H9 (cell line): ENCODE data around the gene MYDGF. TPM values are rescaled to one million over a fixed set of nuclear protein-coding genes. Genes with fewer than 3 reads are reported as not detected.

Source experiments
- DNase-seq: peaks from one replicate; pipeline ENCODE4 v3.0.0-alpha.2; 2017
- H2AFZ ChIP-seq: one replicate; pipeline ENCODE4 v1.6.1; 2013; ENCODE audit warnings: mild to moderate bottlenecking, low read length, control low read depth, moderate library complexity
- H2AK5ac ChIP-seq: 2 replicates; pipeline ENCODE4 v1.6.1; 2013; ENCODE audit warnings: low read length, control low read depth, mixed read lengths; ENCODE audit not compliant: insufficient read length
- H2BK120ac ChIP-seq: one replicate; pipeline ENCODE4 v1.6.1; 2013; ENCODE audit warnings: low read depth, mild to moderate bottlenecking, low read length, control low read depth, inconsistent platforms; ENCODE audit not compliant: poor library complexity, severe bottlenecking
- H2BK12ac ChIP-seq: 2 replicates; pipeline ENCODE4 v1.6.1; 2013; ENCODE audit warnings: low read length, control low read depth, mixed read lengths, low read depth; ENCODE audit not compliant: insufficient read length
- H2BK15ac ChIP-seq: 2 replicates; pipeline ENCODE4 v1.6.1; 2013; ENCODE audit warnings: low read depth, low read length, control low read depth
- H2BK20ac ChIP-seq: one replicate; pipeline ENCODE4 v1.6.1; 2013; ENCODE audit warnings: low read depth, mild to moderate bottlenecking, low read length, control low read depth, inconsistent platforms; ENCODE audit not compliant: poor library complexity, severe bottlenecking
- H2BK5ac ChIP-seq: 2 replicates; pipeline ENCODE4 v1.6.1; 2013; ENCODE audit warnings: low read length, control low read depth, mixed read lengths; ENCODE audit not compliant: insufficient read length
- H3K14ac ChIP-seq: 2 replicates; pipeline ENCODE4 v1.6.1; 2013; ENCODE audit warnings: low read length, control low read depth; ENCODE audit not compliant: insufficient read depth
- H3K18ac ChIP-seq: 2 replicates; pipeline ENCODE4 v1.6.1; 2013; ENCODE audit warnings: low read depth, mild to moderate bottlenecking, mixed read lengths, low read length, control low read depth; ENCODE audit not compliant: insufficient read length
- H3K23ac ChIP-seq: 2 replicates; pipeline ENCODE4 v1.6.1; 2013; ENCODE audit warnings: low read length, control low read depth, mixed read lengths, low read depth; ENCODE audit not compliant: insufficient read length
- H3K23me2 ChIP-seq: 2 replicates; pipeline ENCODE4 v1.6.1; 2013; ENCODE audit warnings: low read depth, mild to moderate bottlenecking, mixed read lengths, low read length, control low read depth; ENCODE audit not compliant: insufficient read length, poor library complexity, severe bottlenecking
- H3K27ac ChIP-seq: 2 replicates; pipeline ENCODE4 v1.5.1; 2013; ENCODE audit warnings: low read length, control low read depth, mixed read lengths, low read depth; ENCODE audit not compliant: insufficient read length
- H3K27me3 ChIP-seq: 2 replicates; pipeline ENCODE4 v1.6.1; 2013; ENCODE audit warnings: low read length, control low read depth, inconsistent platforms; ENCODE audit not compliant: insufficient read depth
- H3K4ac ChIP-seq: 2 replicates; pipeline ENCODE4 v1.6.1; 2013; ENCODE audit warnings: low read depth, mild to moderate bottlenecking, control low read depth, inconsistent platforms, low read length, moderate library complexity
- H3K4me1 ChIP-seq: 2 replicates; pipeline ENCODE4 v1.6.1; 2013; ENCODE audit warnings: low read length, control low read depth, inconsistent platforms; ENCODE audit not compliant: insufficient read depth
- H3K4me2 ChIP-seq: 2 replicates; pipeline ENCODE4 v1.6.1; 2013; ENCODE audit warnings: low read length, control low read depth, mixed read lengths; ENCODE audit not compliant: insufficient read length, insufficient read depth
- H3K56ac ChIP-seq: 2 replicates; pipeline ENCODE4 v1.6.1; 2013; ENCODE audit warnings: low read depth, mild to moderate bottlenecking, mixed read lengths, low read length, control low read depth; ENCODE audit not compliant: insufficient read length
- H3K79me1 ChIP-seq: 2 replicates; pipeline ENCODE4 v1.6.1; 2013; ENCODE audit warnings: low read depth, mild to moderate bottlenecking, moderate library complexity, low read length, control low read depth, inconsistent platforms; ENCODE audit not compliant: insufficient read depth, poor library complexity, severe bottlenecking
- H3K79me2 ChIP-seq: 2 replicates; pipeline ENCODE4 v1.6.1; 2013; ENCODE audit warnings: low read length, control low read depth, inconsistent platforms; ENCODE audit not compliant: insufficient read depth
- H3K9ac ChIP-seq: 2 replicates; pipeline ENCODE4 v1.6.1; 2013; ENCODE audit warnings: low read length, control low read depth, mixed read lengths; ENCODE audit not compliant: insufficient read length; ENCODE audit errors: extremely low read depth
- H3K9me3 ChIP-seq: one replicate; pipeline ENCODE4 v1.6.1; 2013; ENCODE audit warnings: low read depth, low read length, inconsistent platforms; ENCODE audit not compliant: control insufficient read depth
- H3T11ph ChIP-seq: one replicate; pipeline ENCODE4 v1.6.1; 2013; ENCODE audit warnings: mild to moderate bottlenecking, low read length, control low read depth, inconsistent platforms
- H4K20me1 ChIP-seq: one replicate; pipeline ENCODE4 v1.6.1; 2013; ENCODE audit not compliant: control insufficient read depth, insufficient read length, insufficient read depth
- H4K5ac ChIP-seq: 2 replicates; pipeline ENCODE4 v1.6.1; 2013; ENCODE audit warnings: low read depth, mild to moderate bottlenecking, mixed read lengths, low read length, control low read depth; ENCODE audit not compliant: insufficient read length
- H4K8ac ChIP-seq: replicated peaks from 2 replicates; pipeline ENCODE4 v1.6.1; 2013; ENCODE audit warnings: low read length, control low read depth, mixed read lengths, low read depth; ENCODE audit not compliant: insufficient read length
- H4K91ac ChIP-seq: 2 replicates; pipeline ENCODE4 v1.6.1; 2013; ENCODE audit warnings: low read depth, mild to moderate bottlenecking, moderate library complexity, mixed read lengths, low read length, control low read depth; ENCODE audit not compliant: insufficient read length
- H3K27ac Mint-ChIP-seq, 3 experiments: 2 replicates in 2 of 3; 3 replicates in 1 of 3; pipeline ENCODE4 v1.8.0; 2020 to 2021; ENCODE audit warnings: mixed read lengths in 3 of 3, mild to moderate bottlenecking in 1 of 3, moderate library complexity in 1 of 3
- H3K27me3 Mint-ChIP-seq: 2 replicates; pipeline ENCODE4 v1.8.0; 2021; ENCODE audit warnings: low read depth, mild to moderate bottlenecking, moderate library complexity, mixed read lengths
- H3K36me3 Mint-ChIP-seq, 3 experiments: 2 replicates in 2 of 3; 3 replicates in 1 of 3; pipeline ENCODE4 v1.8.0; 2020 to 2021; ENCODE audit warnings: low read depth in 3 of 3, mixed read lengths in 3 of 3; ENCODE audit not compliant: insufficient read depth in 1 of 3
- H3K4me1 Mint-ChIP-seq, 2 experiments: 2 replicates each; pipeline ENCODE4 v1.8.0; 2020; ENCODE audit warnings: mixed read lengths in 2 of 2
- H3K4me3 Mint-ChIP-seq, 2 experiments: 2 replicates in 1 of 2; 3 replicates in 1 of 2; pipeline ENCODE4 v1.8.0; 2020 to 2021; ENCODE audit warnings: mild to moderate bottlenecking in 2 of 2, mixed read lengths in 2 of 2, moderate library complexity in 1 of 2
- H3K9me3 Mint-ChIP-seq, 2 experiments: 2 replicates in 1 of 2; 3 replicates in 1 of 2; pipeline ENCODE4 v1.8.0; 2020; ENCODE audit warnings: mild to moderate bottlenecking in 2 of 2, mixed read lengths in 2 of 2, moderate library complexity in 1 of 2
- WGBS: extraction: QIAGEN DNeasy Blood & Tissue Kit; methylation state at CpG from one replicate; pipeline ENCODE4 v1.1.7; 2013; ENCODE audit warnings: missing lambda C conversion rate, low lambda C conversion rate, mixed read lengths; ENCODE audit not compliant: insufficient read length; ENCODE audit errors: extremely low coverage; 5-methylcytosine and 5-hydroxymethylcytosine counted together
- total RNA-seq: library from RNA; stranded (reverse); gene quantifications from 2 replicates; pipeline ENCODE4 v1.2.1, GENCODE V29; 2021
- TF ChIP-seq, protein P1 (sequence below): fragments of 200-600 bp; sonication (generic); conservative IDR thresholded peaks from 3 replicates; pipeline ENCODE4 v1.8.0; 2021; ENCODE audit warnings: antibody characterized with exemption, mild to moderate bottlenecking

MYDGF gene
- total RNA-seq, 1 experiment from 2014 or later = 43.4 TPM

GRCh38 chr19:4701557-4701956 is 31.4 kb upstream of the MYDGF start:
- H3K27ac ChIP-seq = no peak overlapping the region
- H3K18ac ChIP-seq = no peak overlapping the region

More at GRCh38 chr19:4701557-4701956, 31.4 kb upstream of the MYDGF start:
- Histone ChIP-seq H3K27me3 (no peaks in the 10 kb centered on the region), H2AK5ac (no peak overlapping the region), H3K79me2 (no peaks in the 10 kb centered on the region), H2BK15ac (no peak overlapping the region), H4K8ac (no peak overlapping the region), H2AFZ (no peak overlapping the region), H2BK12ac (no peak overlapping the region), H3K9me3 (no peaks in the 10 kb centered on the region), H3K79me1 (no peaks in the 10 kb centered on the region), H3K23ac (no peak overlapping the region), H3T11ph (no peak overlapping the region), H4K5ac (no peak overlapping the region), H4K20me1 (no peaks in the 10 kb centered on the region), H3K56ac (no peak overlapping the region), H2BK120ac (no peak overlapping the region), H4K91ac (no peak overlapping the region), H3K9ac (no peak overlapping the region), H2BK5ac (no peak overlapping the region), H3K14ac (no peak overlapping the region), H3K4ac (no peak overlapping the region), H3K4me1 (no peaks in the 10 kb centered on the region), H3K23me2 (no peaks in the 10 kb centered on the region), H2BK20ac (no peak overlapping the region), H3K4me2 (no peak overlapping the region)
- Mint-ChIP-seq H3K27me3 (no peaks in the 10 kb centered on the region), H3K4me3 (no peak overlapping the region), H3K36me3 (peaks cover 23 to 67% (median 55%) of the 10 kb centered on the region in 3 experiments; a peak in 6 of 7 replicates), H3K27ac (no peak overlapping the region), H3K4me1 (no peaks in the 10 kb centered on the region), H3K9me3 (no peaks in the 10 kb centered on the region)
- TF ChIP-seq, protein P1, sequence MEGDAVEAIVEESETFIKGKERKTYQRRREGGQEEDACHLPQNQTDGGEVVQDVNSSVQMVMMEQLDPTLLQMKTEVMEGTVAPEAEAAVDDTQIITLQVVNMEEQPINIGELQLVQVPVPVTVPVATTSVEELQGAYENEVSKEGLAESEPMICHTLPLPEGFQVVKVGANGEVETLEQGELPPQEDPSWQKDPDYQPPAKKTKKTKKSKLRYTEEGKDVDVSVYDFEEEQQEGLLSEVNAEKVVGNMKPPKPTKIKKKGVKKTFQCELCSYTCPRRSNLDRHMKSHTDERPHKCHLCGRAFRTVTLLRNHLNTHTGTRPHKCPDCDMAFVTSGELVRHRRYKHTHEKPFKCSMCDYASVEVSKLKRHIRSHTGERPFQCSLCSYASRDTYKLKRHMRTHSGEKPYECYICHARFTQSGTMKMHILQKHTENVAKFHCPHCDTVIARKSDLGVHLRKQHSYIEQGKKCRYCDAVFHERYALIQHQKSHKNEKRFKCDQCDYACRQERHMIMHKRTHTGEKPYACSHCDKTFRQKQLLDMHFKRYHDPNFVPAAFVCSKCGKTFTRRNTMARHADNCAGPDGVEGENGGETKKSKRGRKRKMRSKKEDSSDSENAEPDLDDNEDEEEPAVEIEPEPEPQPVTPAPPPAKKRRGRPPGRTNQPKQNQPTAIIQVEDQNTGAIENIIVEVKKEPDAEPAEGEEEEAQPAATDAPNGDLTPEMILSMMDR = no peak
- no peak for DNase-seq
- no CpG with 5 or more reads among the region's 8 CpGs for WGBS
